IMR-90 (cell line): Measurements from ENCODE around the gene SOCS3. TPM values are rescaled to one million over a fixed set of nuclear protein-coding genes. Genes with fewer than 3 reads are reported as not detected.

ENCODE experiments used
- ATAC-seq: fragments of 200-7000 bp; cut with Tn5 transposase; 2 replicates; pipeline ENCODE4 v1.9.1; 2020; ENCODE audit warnings: low read depth, mild to moderate bottlenecking, moderate library complexity
- BruUV-seq: library from RNA; stranded (reverse); fragments of 400-500 nt; replicated peaks from 2 replicates; lab custom pipeline; 2021; lab: Mats Ljungman, UMichigan
- CTCF ChIA-PET: fragments of 300-600 bp; formaldehyde crosslinking; extraction: SDS; loops from one replicate; lab custom pipeline; 2021; ENCODE audit warnings: antibody characterized with exemption; lab: Yijun Ruan, JAX
- POLR2A ChIA-PET: fragments of 300-600 bp; sonication (Branson Sonifier 250); formaldehyde crosslinking; loops from one replicate; lab custom pipeline; 2022; ENCODE audit warnings: antibody characterized with exemption; ENCODE audit not compliant: unreplicated experiment; lab: Charles Lee
- DNase-seq: peaks from one replicate; pipeline ENCODE4 v3.0.0; 2013
- H2AFZ ChIP-seq: replicated peaks from 2 replicates; pipeline ENCODE3; 2013; ENCODE audit warnings: low read length, mild to moderate bottlenecking; ENCODE audit not compliant: poor library complexity
- H2AK5ac ChIP-seq: 2 replicates; pipeline ENCODE4 v1.6.1; 2013; ENCODE audit warnings: low read depth, low read length, inconsistent platforms
- H2AK9ac ChIP-seq: replicated peaks from 2 replicates; pipeline ENCODE3; 2013; ENCODE audit warnings: mild to moderate bottlenecking, low read depth, low read length, moderate library complexity; ENCODE audit not compliant: poor library complexity
- H2BK120ac ChIP-seq: 2 replicates; pipeline ENCODE4 v1.6.1; 2013; ENCODE audit warnings: low read depth, low read length, inconsistent platforms
- H2BK15ac ChIP-seq: 3 replicates; pipeline ENCODE4 v1.6.1; 2013; ENCODE audit warnings: low read depth, low read length, inconsistent platforms
- H2BK20ac ChIP-seq: 2 replicates; pipeline ENCODE4 v1.6.1; 2013; ENCODE audit warnings: low read depth, mild to moderate bottlenecking, inconsistent platforms, low read length, moderate library complexity
- H2BK5ac ChIP-seq: 2 replicates; pipeline ENCODE4 v1.6.1; 2013; ENCODE audit warnings: mild to moderate bottlenecking, low read depth, low read length, inconsistent platforms; ENCODE audit not compliant: poor library complexity, severe bottlenecking
- H3K14ac ChIP-seq: replicated peaks from 2 replicates; pipeline ENCODE4 v1.6.1; 2013; ENCODE audit warnings: low read depth, low read length, inconsistent platforms
- H3K18ac ChIP-seq: 2 replicates; pipeline ENCODE4 v1.6.1; 2013; ENCODE audit warnings: low read depth, low read length, control low read depth
- H3K23ac ChIP-seq: 2 replicates; pipeline ENCODE4 v1.6.1; 2013; ENCODE audit warnings: low read depth, low read length, inconsistent platforms
- H3K27ac ChIP-seq: 2 replicates; pipeline ENCODE4 v1.5.1; 2013; ENCODE audit warnings: mild to moderate bottlenecking, control low read depth, low read length; ENCODE audit not compliant: insufficient read depth
- H3K27me3 ChIP-seq: 2 replicates; pipeline ENCODE4 v1.6.1; 2013; ENCODE audit warnings: low read length; ENCODE audit not compliant: control insufficient read depth, insufficient read depth
- H3K36me3 ChIP-seq: 2 replicates; pipeline ENCODE4 v1.6.1; 2013; ENCODE audit warnings: low read length, mixed read lengths; ENCODE audit not compliant: control insufficient read depth, insufficient read depth
- H3K4ac ChIP-seq: 2 replicates; pipeline ENCODE4 v1.6.1; 2013; ENCODE audit warnings: low read depth, low read length, inconsistent platforms
- H3K4me1 ChIP-seq: 2 replicates; pipeline ENCODE4 v1.6.1; 2013; ENCODE audit warnings: low read length, mixed read lengths; ENCODE audit not compliant: control insufficient read depth, insufficient read depth
- H3K4me2 ChIP-seq: 2 replicates; pipeline ENCODE4 v1.6.1; 2013; ENCODE audit warnings: low read depth, mild to moderate bottlenecking, control low read depth, low read length, moderate library complexity
- H3K4me3 ChIP-seq: 2 replicates; pipeline ENCODE4 v1.5.1; 2013; ENCODE audit warnings: low read depth, mild to moderate bottlenecking, control low read depth, low read length, moderate library complexity; ENCODE audit not compliant: insufficient read depth
- H3K56ac ChIP-seq: 2 replicates; pipeline ENCODE4 v1.6.1; 2013; ENCODE audit warnings: low read length, inconsistent platforms; ENCODE audit not compliant: insufficient read depth; ENCODE audit errors: extremely low read depth
- H3K79me1 ChIP-seq, 2 experiments: 2 replicates each; pipeline ENCODE4 v1.6.1; 2013; ENCODE audit warnings: low read length in 2 of 2, inconsistent platforms in 1 of 2, low read depth in 1 of 2
- H3K9ac ChIP-seq: 2 replicates; pipeline ENCODE4 v1.6.1; 2013; ENCODE audit warnings: low read depth, low read length, control low read depth
- H3K9me1 ChIP-seq: 2 replicates; pipeline ENCODE4 v1.6.1; 2013; ENCODE audit warnings: low read length, inconsistent platforms; ENCODE audit not compliant: insufficient read depth
- H3K9me3 ChIP-seq: 2 replicates; pipeline ENCODE4 v1.6.1; 2013; ENCODE audit warnings: low read length; ENCODE audit not compliant: control insufficient read depth, insufficient read depth
- H4K20me1 ChIP-seq: 2 replicates; pipeline ENCODE4 v1.6.1; 2013; ENCODE audit warnings: low read length, inconsistent platforms; ENCODE audit not compliant: insufficient read depth
- H4K5ac ChIP-seq: 2 replicates; pipeline ENCODE4 v1.6.1; 2013; ENCODE audit warnings: mild to moderate bottlenecking, low read depth, low read length, control low read depth
- H4K8ac ChIP-seq, 2 experiments: 2 replicates each; pipeline ENCODE4 v1.6.1; 2013; ENCODE audit warnings: low read depth in 2 of 2, low read length in 2 of 2, control low read depth in 1 of 2, inconsistent platforms in 1 of 2
- H4K91ac ChIP-seq: 2 replicates; pipeline ENCODE4 v1.6.1; 2013; ENCODE audit warnings: low read depth, low read length, inconsistent platforms; ENCODE audit not compliant: insufficient read depth
- CEBPB ChIP-seq: IDR thresholded peaks from 2 replicates; pipeline ENCODE4 v1.6.1; 2012; ENCODE audit warnings: low read depth, low read length, improper control_type of control experiment
- CHD1 ChIP-seq: IDR thresholded peaks from 2 replicates; pipeline ENCODE4 v1.6.1; 2012; ENCODE audit warnings: low read depth, low read length, improper control_type of control experiment
- FOS ChIP-seq: fragments of 150-350 bp; IDR thresholded peaks from 2 replicates; pipeline ENCODE4 v1.6.1; 2016; ENCODE audit warnings: low read depth, low read length
- MAFK ChIP-seq: IDR thresholded peaks from 2 replicates; pipeline ENCODE4 v1.6.1; 2012; ENCODE audit warnings: low read depth, low read length, improper control_type of control experiment
- MAZ ChIP-seq: IDR thresholded peaks from 2 replicates; pipeline ENCODE4 v1.6.1; 2012; ENCODE audit warnings: low read depth, mild to moderate bottlenecking, low read length, improper control_type of control experiment, moderate library complexity, borderline replicate concordance
- MXI1 ChIP-seq: IDR thresholded peaks from 2 replicates; pipeline ENCODE4 v1.6.1; 2012; ENCODE audit warnings: low read depth, mild to moderate bottlenecking, low read length, moderate library complexity, borderline replicate concordance
- NFE2L2 ChIP-seq: fragments of 150-350 bp; IDR thresholded peaks from 2 replicates; pipeline ENCODE4 v1.6.1; 2016; ENCODE audit warnings: low read depth, mild to moderate bottlenecking, low read length
- POLR2A ChIP-seq: IDR thresholded peaks from 2 replicates; pipeline ENCODE4 v1.6.1; 2012; ENCODE audit warnings: mild to moderate bottlenecking, low read depth, low read length
- RAD21 ChIP-seq: IDR thresholded peaks from 2 replicates; pipeline ENCODE4 v1.6.1; 2012; ENCODE audit warnings: low read length, improper control_type of control experiment
- RCOR1 ChIP-seq: IDR thresholded peaks from 2 replicates; pipeline ENCODE4 v1.6.1; 2012; ENCODE audit warnings: mild to moderate bottlenecking, low read length, improper control_type of control experiment; ENCODE audit not compliant: insufficient replicate concordance
- RFX5 ChIP-seq: IDR thresholded peaks from 2 replicates; pipeline ENCODE4 v1.8.0; 2012; ENCODE audit warnings: low read depth, mild to moderate bottlenecking, low read length, moderate library complexity
- SMC3 ChIP-seq: fragments of 150-350 bp; IDR thresholded peaks from 2 replicates; pipeline ENCODE4 v1.6.1; 2016; ENCODE audit warnings: low read depth, mild to moderate bottlenecking, antibody characterized with exemption, low read length, moderate library complexity
- WGBS, 2 experiments: methylation state at CpG; one replicate each; pipeline versions ENCODE4 v1.1.5 to v1.1.7; 2013; ENCODE audit warnings: missing lambda C conversion rate in 2 of 2; ENCODE audit not compliant: insufficient read length in 1 of 2; ENCODE audit errors: extremely low coverage in 2 of 2; 5-methylcytosine and 5-hydroxymethylcytosine counted together
- dilution Hi-C: fragments of 300-500 bp; cut with HindIII; formaldehyde crosslinking; loops from one replicate; pipeline ENCODE4 v1.14.3; 2018; ENCODE audit warnings: low sequenced_read_pairs; ENCODE audit not compliant: unreplicated experiment
- in situ Hi-C: fragments of 300-500 bp; cut with MboI; formaldehyde crosslinking; loops from 3 replicates; pipeline ENCODE4 v1.14.3; 2019; ENCODE audit warnings: low sequenced_read_pairs, inconsistent platforms, mixed read lengths
- intact Hi-C: fragments of 100-400 bp; cut with micrococcal nuclease; formaldehyde crosslinking; loops from 2 replicates; pipeline ENCODE4 v1.10.0; 2022
- polyA plus RNA-seq, 3 experiments: library from polyadenylated mRNA; depleted of rRNA; stranded (reverse); fragments of >200 nt; gene quantifications; 2 replicates each; pipeline ENCODE4 v1.2.3, GENCODE V29; 2012; ENCODE audit warnings: low replicate concordance in 1 of 3
- total RNA-seq: library from RNA; depleted of rRNA; stranded (reverse); fragments of >200 nt; gene quantifications from 2 replicates; pipeline ENCODE4 v1.2.3, GENCODE V29; 2012
- TF ChIP-seq, protein P1 (sequence below): fragments of 150-350 bp; IDR thresholded peaks from 2 replicates; pipeline ENCODE4 v1.6.1; 2017; ENCODE audit warnings: mild to moderate bottlenecking, antibody characterized with exemption, low read length, low read depth
- TF ChIP-seq, protein P2 (sequence below): fragments of 150-350 bp; IDR thresholded peaks from 2 replicates; pipeline ENCODE4 v1.6.1; 2016; ENCODE audit warnings: low read depth, mild to moderate bottlenecking, low read length, moderate library complexity, borderline replicate concordance

The SOCS3 gene
- total and polyA plus RNA-seq, 2 of the 4 experiments (the other 2 are of a cell fraction), result 19.2 to 19.9 TPM

- intact Hi-C loops (no loop called here), in situ Hi-C loops (no loop called here), dilution Hi-C loops (no loop called here)
- WGBS, 2 experiments, result no CpG with 5 or more reads among the region's 9 CpGs
- peak overlapping the region; percentile 86 for H3K14ac ChIP-seq
- H2AK5ac ChIP-seq, result peak overlapping the region; percentile 96
- peak overlapping the region; percentile 96; the same call in 2 of the 3 replicates for H2BK15ac ChIP-seq
- H4K20me1 ChIP-seq, result peaks cover 6% of the 10 kb centered on the region; the same call in 1 of the 2 replicates
- BruUV-seq, result no TSS peak
- H2BK120ac ChIP-seq, result peak overlapping the region; percentile 99
- peaks cover 6 to 25% of the 10 kb centered on the region in 2 experiments; a peak in 3 of 4 replicates for H3K79me1 ChIP-seq
- H3K4ac ChIP-seq, result peak overlapping the region; percentile 98
- no peaks in the 10 kb centered on the region for H3K36me3 ChIP-seq
- peak overlapping the region; percentile 88 for H2AFZ ChIP-seq
- H4K91ac ChIP-seq, result peak overlapping the region; percentile 98
- peak overlapping the region; percentile 50 for H3K4me2 ChIP-seq
- H2BK5ac ChIP-seq, result peak overlapping the region; percentile 99
- peak overlapping the region; percentile 99 for H3K27ac ChIP-seq
- H3K27me3 ChIP-seq, result no peaks in the 10 kb centered on the region
- peak overlapping the region; percentile 60 for H3K9ac ChIP-seq
- H4K5ac ChIP-seq, result peak overlapping the region; percentile 89
- H2AK9ac ChIP-seq, result peak overlapping the region; percentile 63
- peak overlapping the region; percentile 50 for H3K56ac ChIP-seq
- no peaks in the 10 kb centered on the region for H3K9me3 ChIP-seq
- H3K4me1 ChIP-seq, result peaks cover 26% of the 10 kb centered on the region
- peak overlapping the region; percentile 90 for H3K18ac ChIP-seq
- H3K4me3 ChIP-seq, result no peak overlapping the region
- peak overlapping the region; percentile 65 to 95 for H4K8ac ChIP-seq
- DNase-seq (peak; percentile 98), ATAC-seq (peak; percentile 69)
- ChIA-PET CTCF (interaction anchor here (1.5 kb wide), 1 partner anchor 15 kb away, joined by 10 read pairs; no protein-coding TSS in a partner anchor), POLR2A (no interaction called here)
- H3K23ac ChIP-seq, result peak overlapping the region; percentile 57; the same call in 1 of the 2 replicates
- H3K9me1 ChIP-seq, result peaks cover 12% of the 10 kb centered on the region
- peak overlapping the region; percentile 96 for H2BK20ac ChIP-seq
- TF ChIP-seq FOS (peak; percentile 88), MAFK (peak; percentile 85), NFE2L2 (peak; percentile 69), SMC3 (0 out of 2 replicates have a peak, but pooled peaks have one; percentile 2), RCOR1 (peak; percentile 66), POLR2A (peak; percentile 8; the same call in 1 of the 2 replicates), MAZ (peak; percentile 49; the same call in 1 of the 2 replicates), MXI1 (peak; percentile 68; the same call in 1 of the 2 replicates), RAD21 (peak; percentile 5; the same call in 1 of the 2 replicates), RFX5 (no peak), CHD1 (peak; percentile 49; the same call in 1 of the 2 replicates), CEBPB (peak; percentile 94)
- TF ChIP-seq, protein P1, sequence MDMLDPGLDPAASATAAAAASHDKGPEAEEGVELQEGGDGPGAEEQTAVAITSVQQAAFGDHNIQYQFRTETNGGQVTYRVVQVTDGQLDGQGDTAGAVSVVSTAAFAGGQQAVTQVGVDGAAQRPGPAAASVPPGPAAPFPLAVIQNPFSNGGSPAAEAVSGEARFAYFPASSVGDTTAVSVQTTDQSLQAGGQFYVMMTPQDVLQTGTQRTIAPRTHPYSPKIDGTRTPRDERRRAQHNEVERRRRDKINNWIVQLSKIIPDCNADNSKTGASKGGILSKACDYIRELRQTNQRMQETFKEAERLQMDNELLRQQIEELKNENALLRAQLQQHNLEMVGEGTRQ, result peak; percentile 30; the same call in 1 of the 2 replicates
- TF ChIP-seq, protein P2, sequence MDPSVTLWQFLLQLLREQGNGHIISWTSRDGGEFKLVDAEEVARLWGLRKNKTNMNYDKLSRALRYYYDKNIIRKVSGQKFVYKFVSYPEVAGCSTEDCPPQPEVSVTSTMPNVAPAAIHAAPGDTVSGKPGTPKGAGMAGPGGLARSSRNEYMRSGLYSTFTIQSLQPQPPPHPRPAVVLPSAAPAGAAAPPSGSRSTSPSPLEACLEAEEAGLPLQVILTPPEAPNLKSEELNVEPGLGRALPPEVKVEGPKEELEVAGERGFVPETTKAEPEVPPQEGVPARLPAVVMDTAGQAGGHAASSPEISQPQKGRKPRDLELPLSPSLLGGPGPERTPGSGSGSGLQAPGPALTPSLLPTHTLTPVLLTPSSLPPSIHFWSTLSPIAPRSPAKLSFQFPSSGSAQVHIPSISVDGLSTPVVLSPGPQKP, result no peak
Observed at GRCh38 chr17:78375401-78376151, 15.7 kb upstream of the SOCS3 start.
